Endodermal cell (in vitro differentiated cells): ENCODE data around the gene LRRC73. TPM values are rescaled to one million over a fixed set of nuclear protein-coding genes. Genes with fewer than 3 reads are reported as not detected.
A peak's percentile ranks its signal among the peaks of the same experiment; 100 is the strongest.

Experiments
- DNase-seq: peaks from one replicate; pipeline ENCODE4 v3.0.0-alpha.2; 2017
- H3K27ac ChIP-seq: 2 replicates; pipeline ENCODE4 v1.5.1; 2013; ENCODE audit warnings: mild to moderate bottlenecking, low read depth, low read length, moderate library complexity
- H3K27me3 ChIP-seq: 2 replicates; pipeline ENCODE4 v1.6.1; 2013; ENCODE audit warnings: mild to moderate bottlenecking, low read length, moderate library complexity; ENCODE audit not compliant: insufficient read depth, control insufficient read depth, poor library complexity, severe bottlenecking
- H3K36me3 ChIP-seq: 2 replicates; pipeline ENCODE4 v1.7.0; 2013; ENCODE audit warnings: mild to moderate bottlenecking, low read length, moderate library complexity; ENCODE audit not compliant: control insufficient read depth, insufficient read depth
- H3K4me1 ChIP-seq: one replicate; pipeline ENCODE4 v1.7.0; 2013; ENCODE audit warnings: low read length; ENCODE audit not compliant: control insufficient read depth, insufficient read depth
- H3K4me3 ChIP-seq: 2 replicates; pipeline ENCODE4 v1.5.1; 2013; ENCODE audit warnings: mild to moderate bottlenecking, low read length, moderate library complexity
- H3K9ac ChIP-seq: 2 replicates; pipeline ENCODE4 v1.6.1; 2013; ENCODE audit warnings: mild to moderate bottlenecking, low read length, moderate library complexity; ENCODE audit not compliant: poor library complexity, severe bottlenecking; ENCODE audit errors: extremely low read depth
- H3K9me3 ChIP-seq: 2 replicates; pipeline ENCODE4 v1.6.1; 2013; ENCODE audit warnings: mild to moderate bottlenecking, low read length, moderate library complexity; ENCODE audit not compliant: control insufficient read depth
- H3K27ac Mint-ChIP-seq: 2 replicates; pipeline ENCODE4 v1.8.0; 2020; ENCODE audit warnings: mixed read lengths
- H3K27me3 Mint-ChIP-seq: 2 replicates; pipeline ENCODE4 v1.8.0; 2021; ENCODE audit warnings: mild to moderate bottlenecking, mixed read lengths; ENCODE audit not compliant: insufficient read depth
- H3K36me3 Mint-ChIP-seq: 2 replicates; pipeline ENCODE4 v1.8.0; 2020; ENCODE audit warnings: low read depth, mixed read lengths
- H3K4me1 Mint-ChIP-seq: 2 replicates; pipeline ENCODE4 v1.8.0; 2020; ENCODE audit warnings: mixed read lengths
- H3K4me3 Mint-ChIP-seq: 2 replicates; pipeline ENCODE4 v1.8.0; 2020; ENCODE audit warnings: mild to moderate bottlenecking, moderate library complexity, mixed read lengths
- H3K9me3 Mint-ChIP-seq: 2 replicates; pipeline ENCODE4 v1.8.0; 2020; ENCODE audit warnings: mild to moderate bottlenecking, mixed read lengths
- WGBS, 2 experiments: methylation state at CpG; one replicate each; pipeline versions ENCODE4 v1.1.5 to v1.1.7; 2013; ENCODE audit warnings: missing lambda C conversion rate in 2 of 2, mixed read lengths in 1 of 2; ENCODE audit not compliant: insufficient coverage in 1 of 2, insufficient read length in 1 of 2; 5-methylcytosine and 5-hydroxymethylcytosine counted together
- total RNA-seq, 2 donors: library from RNA; stranded (reverse); fragmentation: NEBNext Ultra II Directional in 1 of 2; extraction: Animal tissue kit (Norgen Biotek cat#: 25700) in 1 of 2; gene quantifications; 2 replicates in 1 of 2; 3 replicates in 1 of 2; pipeline ENCODE4 v1.2.1, GENCODE V29; 2021
- TF ChIP-seq, protein P1 (sequence below): fragments of 200-600 bp; sonication (generic); conservative IDR thresholded peaks from 2 replicates; pipeline ENCODE4 v1.5.0; 2021; ENCODE audit warnings: antibody characterized with exemption, mild to moderate bottlenecking

Gene LRRC73
- total RNA-seq, 2 donors from 2014 or later, result 0.46 to 0.64 TPM

DNA sequence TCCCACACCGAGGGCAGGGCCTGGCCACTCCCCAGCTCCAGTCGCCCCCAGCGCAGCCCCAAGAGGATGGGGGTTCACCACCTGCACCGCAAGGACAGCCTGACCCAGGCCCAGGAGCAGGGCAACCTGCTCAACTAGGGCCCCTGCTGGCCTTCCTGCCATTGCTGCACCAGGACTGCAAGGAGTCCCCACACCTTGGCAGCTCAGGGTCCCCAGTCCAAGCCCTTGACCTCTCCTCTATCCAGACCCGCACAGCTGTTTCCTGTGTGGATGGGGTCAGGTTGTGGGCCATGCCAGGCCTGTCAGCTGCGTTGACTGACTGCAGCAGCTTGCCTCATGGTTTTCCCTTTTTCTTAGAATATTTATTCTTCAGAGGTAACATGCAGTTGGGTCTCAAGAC is 4.4 kb downstream of the LRRC73 start:
- H3K27me3 ChIP-seq, result peaks cover 23% of the 10 kb centered on the region
- H3K9ac ChIP-seq, result no peak overlapping the region
- H3K36me3 ChIP-seq, result peaks cover 20% of the 10 kb centered on the region
- DNase-seq, result peak; percentile 69
- Mint-ChIP-seq H3K27ac (no peak overlapping the region), H3K4me1 (peaks cover 2% of the 10 kb centered on the region), H3K36me3 (peaks cover 34% of the 10 kb centered on the region), H3K27me3 (peaks cover 31% of the 10 kb centered on the region), H3K4me3 (no peak overlapping the region), H3K9me3 (no peaks in the 10 kb centered on the region)
- TF ChIP-seq, protein P1, sequence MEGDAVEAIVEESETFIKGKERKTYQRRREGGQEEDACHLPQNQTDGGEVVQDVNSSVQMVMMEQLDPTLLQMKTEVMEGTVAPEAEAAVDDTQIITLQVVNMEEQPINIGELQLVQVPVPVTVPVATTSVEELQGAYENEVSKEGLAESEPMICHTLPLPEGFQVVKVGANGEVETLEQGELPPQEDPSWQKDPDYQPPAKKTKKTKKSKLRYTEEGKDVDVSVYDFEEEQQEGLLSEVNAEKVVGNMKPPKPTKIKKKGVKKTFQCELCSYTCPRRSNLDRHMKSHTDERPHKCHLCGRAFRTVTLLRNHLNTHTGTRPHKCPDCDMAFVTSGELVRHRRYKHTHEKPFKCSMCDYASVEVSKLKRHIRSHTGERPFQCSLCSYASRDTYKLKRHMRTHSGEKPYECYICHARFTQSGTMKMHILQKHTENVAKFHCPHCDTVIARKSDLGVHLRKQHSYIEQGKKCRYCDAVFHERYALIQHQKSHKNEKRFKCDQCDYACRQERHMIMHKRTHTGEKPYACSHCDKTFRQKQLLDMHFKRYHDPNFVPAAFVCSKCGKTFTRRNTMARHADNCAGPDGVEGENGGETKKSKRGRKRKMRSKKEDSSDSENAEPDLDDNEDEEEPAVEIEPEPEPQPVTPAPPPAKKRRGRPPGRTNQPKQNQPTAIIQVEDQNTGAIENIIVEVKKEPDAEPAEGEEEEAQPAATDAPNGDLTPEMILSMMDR, result peak; percentile 41
- H3K9me3 ChIP-seq, result no peaks in the 10 kb centered on the region
- H3K27ac ChIP-seq, result no peak overlapping the region
- no peaks in the 10 kb centered on the region for H3K4me1 ChIP-seq
- H3K4me3 ChIP-seq, result no peak overlapping the region
- 85% methylated on average over 4 to 6 of the region's 6 CpGs for WGBS, 2 experiments

DNA sequence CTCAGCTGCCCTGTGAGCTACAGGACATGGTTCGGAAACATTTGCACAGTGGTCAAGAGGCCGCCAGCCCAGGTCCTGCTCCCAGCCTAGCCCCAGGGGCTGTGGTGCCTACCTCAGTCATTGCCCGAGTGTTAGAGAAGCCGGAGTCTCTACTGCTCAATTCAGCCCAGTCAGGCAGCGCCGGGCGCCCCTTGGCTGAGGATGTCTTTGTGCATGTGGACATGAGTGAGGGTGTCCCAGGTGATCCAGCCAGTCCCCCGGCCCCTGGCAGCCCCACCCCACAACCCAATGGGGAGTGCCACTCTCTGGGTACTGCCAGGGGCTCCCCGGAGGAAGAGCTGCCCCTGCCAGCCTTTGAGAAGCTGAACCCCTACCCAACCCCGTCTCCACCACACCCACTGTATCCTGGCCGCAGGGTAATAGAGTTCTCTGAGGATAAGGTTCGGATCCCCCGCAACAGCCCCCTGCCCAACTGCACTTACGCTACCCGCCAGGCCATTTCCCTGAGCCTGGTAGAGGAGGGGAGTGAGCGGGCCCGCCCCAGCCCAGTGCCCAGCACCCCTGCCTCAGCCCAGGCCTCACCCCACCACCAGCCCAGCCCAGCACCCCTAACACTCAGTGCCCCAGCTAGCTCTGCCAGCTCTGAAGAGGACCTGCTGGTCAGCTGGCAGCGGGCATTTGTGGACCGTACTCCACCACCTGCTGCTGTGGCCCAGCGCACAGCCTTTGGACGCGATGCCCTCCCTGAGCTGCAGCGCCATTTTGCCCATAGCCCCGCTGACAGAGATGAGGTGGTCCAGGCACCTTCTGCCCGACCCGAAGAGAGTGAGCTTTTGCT is 5.2 kb downstream of the LRRC73 start:
- TF ChIP-seq, protein P1, result no peak
- DNase-seq, result no peak
- Mint-ChIP-seq H3K36me3 (peaks cover 41% of the 10 kb centered on the region), H3K27ac (no peak overlapping the region), H3K27me3 (peaks cover 31% of the 10 kb centered on the region), H3K4me1 (peaks cover 2% of the 10 kb centered on the region), H3K9me3 (no peaks in the 10 kb centered on the region), H3K4me3 (no peak overlapping the region)
- H3K4me3 ChIP-seq, result no peak overlapping the region
- H3K4me1 ChIP-seq, result no peaks in the 10 kb centered on the region
- no peaks in the 10 kb centered on the region for H3K9me3 ChIP-seq
- WGBS, 2 experiments, result 95% methylated on average over 12 to 26 of the region's 26 CpGs
- peaks cover 25% of the 10 kb centered on the region for H3K36me3 ChIP-seq
- no peak overlapping the region for H3K9ac ChIP-seq
- no peak overlapping the region for H3K27ac ChIP-seq
- H3K27me3 ChIP-seq, result peaks cover 23% of the 10 kb centered on the region

DNA sequence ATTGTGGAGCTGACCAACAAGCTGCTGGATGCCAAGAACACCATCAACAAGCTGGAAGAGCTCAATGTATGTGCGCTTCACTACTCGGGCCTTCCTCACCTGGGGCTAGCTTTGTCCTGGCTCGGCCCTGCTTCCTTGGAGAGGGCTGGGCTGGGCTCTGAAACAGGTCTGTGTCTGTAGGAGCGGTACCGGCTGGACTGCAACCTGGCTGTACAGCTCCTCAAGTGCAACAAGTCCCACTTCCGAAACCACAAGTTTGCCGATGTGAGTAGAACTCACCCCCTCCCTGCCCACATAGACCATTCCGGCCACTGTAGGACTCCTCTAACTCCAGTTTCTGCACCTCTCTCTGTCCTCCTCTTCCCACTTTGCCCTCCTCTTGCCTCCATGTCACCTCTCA is 6.7 kb downstream of the LRRC73 start:
- peaks cover 10% of the 10 kb centered on the region for H3K27me3 ChIP-seq
- Mint-ChIP-seq H3K4me3 (no peak overlapping the region), H3K36me3 (peaks cover 56% of the 10 kb centered on the region)

More for the DNA sequence above, 6.7 kb downstream of the LRRC73 start:
- no peaks in the 10 kb centered on the region for H3K9me3 Mint-ChIP-seq
- 94 to 98% methylated on average over 5 to 8 of the region's 8 CpGs for WGBS, 2 experiments
- H3K36me3 ChIP-seq, result peaks cover 41% of the 10 kb centered on the region
- no peaks in the 10 kb centered on the region for H3K4me1 ChIP-seq
- H3K4me3 ChIP-seq, result no peak overlapping the region
- H3K4me1 Mint-ChIP-seq, result no peaks in the 10 kb centered on the region
- no peak overlapping the region for H3K27ac ChIP-seq
- DNase-seq, result no peak
- H3K9me3 ChIP-seq, result no peaks in the 10 kb centered on the region
- H3K27me3 Mint-ChIP-seq, result peaks cover 16% of the 10 kb centered on the region
- H3K27ac Mint-ChIP-seq, result no peak overlapping the region
- TF ChIP-seq, protein P1, result no peak
- H3K9ac ChIP-seq, result no peak overlapping the region
